Gastroesophageal sphincter (tissue), 3 donors: Measurements from ENCODE around the gene CPVL.

Source experiments
- EP300 ChIP-seq: sonication (generic); formaldehyde crosslinking; IDR thresholded peaks from one replicate; pipeline ENCODE4 v1.6.1; 2017; ENCODE audit warnings: antibody characterized with exemption, mild to moderate bottlenecking
- TF ChIP-seq, protein P1 (sequence below), 4 experiments: fragments of 200-600 bp in 2 of 4; fragments of 450-650 bp in 2 of 4; sonication (generic) in 1 of 4; IDR thresholded peaks; one replicate each; pipeline ENCODE4 v1.5.1; 2017 to 2019; ENCODE audit warnings: antibody characterized with exemption in 4 of 4, mild to moderate bottlenecking in 2 of 4, moderate library complexity in 2 of 4

DNA sequence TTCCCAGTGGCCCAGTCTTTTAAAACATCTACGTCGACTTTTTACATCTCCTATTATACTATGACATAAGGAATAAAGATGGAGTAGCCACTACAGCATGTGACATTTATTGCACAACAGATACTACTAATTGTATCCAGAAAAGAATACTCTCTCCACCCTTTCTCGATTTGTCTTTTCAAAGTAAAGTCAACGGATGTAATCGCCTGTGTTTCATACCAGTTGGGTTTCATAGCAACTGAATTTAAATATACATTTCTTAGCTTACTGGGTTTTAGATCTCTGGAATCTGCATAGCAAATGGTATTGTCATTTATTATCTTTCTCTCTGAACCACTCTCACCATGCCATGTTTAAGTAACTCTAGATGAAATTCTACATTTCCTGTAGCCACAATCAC is 101.8 kb downstream of the CPVL start:
- TF ChIP-seq, protein P1, sequence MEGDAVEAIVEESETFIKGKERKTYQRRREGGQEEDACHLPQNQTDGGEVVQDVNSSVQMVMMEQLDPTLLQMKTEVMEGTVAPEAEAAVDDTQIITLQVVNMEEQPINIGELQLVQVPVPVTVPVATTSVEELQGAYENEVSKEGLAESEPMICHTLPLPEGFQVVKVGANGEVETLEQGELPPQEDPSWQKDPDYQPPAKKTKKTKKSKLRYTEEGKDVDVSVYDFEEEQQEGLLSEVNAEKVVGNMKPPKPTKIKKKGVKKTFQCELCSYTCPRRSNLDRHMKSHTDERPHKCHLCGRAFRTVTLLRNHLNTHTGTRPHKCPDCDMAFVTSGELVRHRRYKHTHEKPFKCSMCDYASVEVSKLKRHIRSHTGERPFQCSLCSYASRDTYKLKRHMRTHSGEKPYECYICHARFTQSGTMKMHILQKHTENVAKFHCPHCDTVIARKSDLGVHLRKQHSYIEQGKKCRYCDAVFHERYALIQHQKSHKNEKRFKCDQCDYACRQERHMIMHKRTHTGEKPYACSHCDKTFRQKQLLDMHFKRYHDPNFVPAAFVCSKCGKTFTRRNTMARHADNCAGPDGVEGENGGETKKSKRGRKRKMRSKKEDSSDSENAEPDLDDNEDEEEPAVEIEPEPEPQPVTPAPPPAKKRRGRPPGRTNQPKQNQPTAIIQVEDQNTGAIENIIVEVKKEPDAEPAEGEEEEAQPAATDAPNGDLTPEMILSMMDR (IDR thresholded peaks at IDR 0.05) = no peak
- no peak for TF ChIP-seq EP300
